ENCODE results near the gene ANTXR1. TPM values are rescaled to one million over a fixed set of nuclear protein-coding genes. Genes with fewer than 3 reads are reported as not detected.

ANTXR1 gene
- total RNA-seq, 4 donors from 2014 or later: 63.0 to 134 (median 113) TPM

GRCh38 chr2:69059731-69060290 lies 46.8 kb downstream of the ANTXR1 start:
- DNase-seq: no peak
- no peak for TF ChIP-seq CTCF (IDR thresholded peaks at IDR 0.05)
- TF ChIP-seq POLR2A (IDR thresholded peaks at IDR 0.05): no peak
- no peak overlapping the region for H3K4me3 ChIP-seq
- H3K36me3 ChIP-seq: no peaks in the 10 kb centered on the region
- no peaks in the 10 kb centered on the region for H3K4me1 ChIP-seq
- H3K9me3 ChIP-seq: no peaks in the 10 kb centered on the region
- H3K27me3 ChIP-seq: no peaks in the 10 kb centered on the region
- H3K27ac ChIP-seq: no peak overlapping the region
- intact Hi-C loops (cut with DNase I; ENCODE audit: low total_unique reads): no loop called here

- no peaks in the 10 kb centered on the region for H3K4me1 ChIP-seq
- no peak overlapping the region for H3K4me3 ChIP-seq
- TF ChIP-seq POLR2A (IDR thresholded peaks at IDR 0.05) (no peak), CTCF (IDR thresholded peaks at IDR 0.05) (no peak)
- H3K9me3 ChIP-seq: no peaks in the 10 kb centered on the region
- DNase-seq: no peak
- no peaks in the 10 kb centered on the region for H3K36me3 ChIP-seq
- H3K27me3 ChIP-seq: no peaks in the 10 kb centered on the region
- intact Hi-C loops (cut with DNase I; ENCODE audit: low total_unique reads): no loop called here
- no peak overlapping the region for H3K27ac ChIP-seq
These were observed 48.0 kb downstream of the ANTXR1 start for GRCh38 chr2:69060938-69061501.

GRCh38 chr2:69061525-69061924 lies 48.5 kb downstream of the ANTXR1 start:
- Histone ChIP-seq H3K27me3 (no peaks in the 10 kb centered on the region), H3K36me3 (no peaks in the 10 kb centered on the region), H3K9me3 (no peaks in the 10 kb centered on the region), H3K27ac (no peak overlapping the region), H3K4me3 (no peak overlapping the region), H3K4me1 (no peaks in the 10 kb centered on the region)
- no peak for TF ChIP-seq POLR2A (IDR thresholded peaks at IDR 0.05)
- no peak for TF ChIP-seq CTCF (IDR thresholded peaks at IDR 0.05)
- intact Hi-C loops (cut with DNase I; ENCODE audit: low total_unique reads): no loop called here
- DNase-seq: no peak

- intact Hi-C loops (cut with DNase I; ENCODE audit: low total_unique reads): no loop called here
- no peaks in the 10 kb centered on the region for H3K36me3 ChIP-seq
- H3K27me3 ChIP-seq: no peaks in the 10 kb centered on the region
- no peak overlapping the region for H3K4me3 ChIP-seq
- H3K9me3 ChIP-seq: no peaks in the 10 kb centered on the region
- no peak for DNase-seq
- H3K27ac ChIP-seq: no peak overlapping the region
- H3K4me1 ChIP-seq: no peaks in the 10 kb centered on the region
- TF ChIP-seq CTCF (IDR thresholded peaks at IDR 0.05) (no peak), POLR2A (IDR thresholded peaks at IDR 0.05) (no peak)
These were observed 49.5 kb downstream of the ANTXR1 start for GRCh38 chr2:69062307-69062962.

GRCh38 chr2:69065735-69066336 lies 52.9 kb downstream of the ANTXR1 start:
- Histone ChIP-seq H3K4me1 (no peaks in the 10 kb centered on the region), H3K27ac (peak overlapping the region in 1 of 2 donors; percentile 57), H3K27me3 (no peaks in the 10 kb centered on the region), H3K9me3 (no peaks in the 10 kb centered on the region), H3K36me3 (no peaks in the 10 kb centered on the region), H3K4me3 (no peak overlapping the region)
- intact Hi-C loops (cut with DNase I; ENCODE audit: low total_unique reads): no loop called here
- no peak for DNase-seq
- TF ChIP-seq POLR2A (IDR thresholded peaks at IDR 0.05) (no peak), CTCF (IDR thresholded peaks at IDR 0.05) (no peak)

Measured in uterus (tissue), 4 donors.